ENCODE measurements around the gene LAMTOR4.

LAMTOR4 gene

DNA sequence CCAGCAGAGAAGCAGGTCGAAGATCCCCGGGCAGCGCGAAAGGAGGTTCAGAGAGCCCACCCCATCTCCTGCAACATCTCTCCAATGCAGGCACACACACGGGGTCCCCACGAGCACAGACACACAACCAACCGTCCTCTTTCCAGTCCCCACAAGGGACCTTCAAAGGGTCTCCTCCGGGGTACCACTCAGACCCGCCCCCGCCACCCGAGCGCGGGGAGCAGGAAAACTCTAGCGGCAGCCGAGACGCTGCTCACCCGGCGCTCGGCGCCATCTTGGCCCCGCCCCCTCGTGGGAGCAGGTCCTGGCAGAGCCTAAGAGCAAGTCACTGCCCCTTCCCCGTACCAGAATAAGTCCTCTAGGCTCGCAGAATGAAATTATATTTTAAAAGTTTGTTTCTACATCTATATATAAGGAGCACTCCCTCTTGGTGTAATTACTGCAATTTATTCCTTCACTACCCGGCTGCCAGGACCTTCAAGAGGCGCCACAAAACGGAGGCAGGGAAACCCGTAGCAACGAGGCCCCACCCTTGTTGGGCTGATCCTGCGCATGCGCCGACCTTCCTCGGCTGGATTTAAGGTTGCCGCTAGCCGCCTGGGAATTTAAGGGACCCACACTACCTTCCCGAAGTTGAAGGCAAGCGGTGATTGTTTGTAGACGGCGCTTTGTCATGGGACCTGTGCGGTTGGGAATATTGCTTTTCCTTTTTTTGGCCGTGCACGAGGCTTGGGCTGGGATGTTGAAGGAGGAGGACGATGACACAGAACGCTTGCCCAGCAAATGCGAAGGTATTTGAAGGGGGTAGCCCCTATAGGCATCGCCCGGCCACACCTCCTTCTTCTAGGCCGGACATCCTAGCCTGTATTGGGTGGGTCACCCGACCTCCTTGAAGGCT is 29.4 kb upstream of the LAMTOR4 start, which contains the start of the genes CNPY4 and TAF6:
Gene CNPY4 (plus strand): TSS at position 563 of the 898 bp plus-strand sequence. CDS start 111 bp downstream, at position 674.
Gene TAF6 (minus strand): TSS at position 287 of the 898 bp plus-strand sequence. CDS start 5,149 bp downstream, outside the sequence.
- H4K8ac ChIP-seq (ENCODE audit: low read length), result peak within 1 kb of the TSS; percentile 84

DNA sequence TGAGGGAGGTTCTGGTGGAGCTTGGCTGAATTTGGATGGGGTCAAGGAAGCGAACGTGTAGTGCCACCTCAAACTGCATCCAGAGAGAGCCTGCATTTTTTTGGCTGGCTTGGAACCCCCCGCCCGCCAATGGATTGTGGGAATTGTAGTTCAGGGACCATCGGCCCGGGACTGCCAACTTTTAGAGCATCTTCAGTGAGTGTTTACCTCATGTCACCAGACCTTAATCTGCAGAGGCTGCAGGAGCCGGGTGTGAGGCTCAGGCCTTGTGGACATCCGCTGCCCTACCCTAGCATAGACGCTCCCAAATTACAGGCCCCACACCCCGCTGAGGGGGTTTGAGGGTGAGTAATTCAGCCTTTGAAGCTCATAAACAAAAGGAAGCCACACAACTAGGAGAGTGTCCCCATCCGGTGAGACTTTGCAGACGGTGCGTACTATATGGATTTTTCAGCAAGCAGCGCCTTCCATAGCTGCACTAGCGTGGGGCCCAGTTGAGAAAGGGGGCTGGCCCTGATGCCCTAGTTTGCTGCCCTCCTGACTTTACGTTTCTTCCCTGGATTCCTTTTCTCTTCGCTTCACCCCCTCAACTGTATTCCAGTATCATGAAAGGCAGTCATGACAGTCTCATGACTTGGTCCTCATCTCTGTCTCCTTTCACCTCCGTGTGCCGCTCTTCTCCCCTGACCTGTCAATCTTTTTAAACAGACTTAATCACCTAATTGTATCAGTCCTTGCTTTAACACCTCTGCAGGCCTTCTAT is 28.6 kb upstream of the LAMTOR4 start:
- peak overlapping the region; percentile 64 for H4K91ac ChIP-seq (ENCODE audit: low read length)

More for the DNA sequence above, 29.4 kb upstream of the LAMTOR4 start, which contains the start of the genes CNPY4 and TAF6:
- no peaks in the 10 kb centered on the region for H3K27me3 ChIP-seq (ENCODE audit: control insufficient read depth in 1 of 2, insufficient read depth in 1 of 2, low read length in 2 of 2)
- H3K4me3 ChIP-seq (ENCODE audit: insufficient read depth in 1 of 2, low read depth in 1 of 2, low read length in 2 of 2), result peak within 1 kb of the TSS; percentile 75 to 97
- H3K79me1 ChIP-seq (replicated peaks; ENCODE audit: low read length, poor library complexity, severe bottlenecking), result peaks cover 30% of the 10 kb centered on the region
- peak within 1 kb of the TSS; percentile 94 for H3K9ac ChIP-seq (ENCODE audit: low read length)
- H4K91ac ChIP-seq (ENCODE audit: low read length), result peak within 1 kb of the TSS; percentile 64
- peak within 1 kb of the TSS; percentile 24 for H2AK5ac ChIP-seq (ENCODE audit: low read length, severe bottlenecking)
- peaks cover 17% of the 10 kb centered on the region in 2 experiments for H3K36me3 ChIP-seq (ENCODE audit: control insufficient read depth in 1 of 2, insufficient read depth in 2 of 2, low read depth in 1 of 2, low read length in 2 of 2)
- H3K9me3 ChIP-seq (ENCODE audit: control insufficient read depth, low read length), result no peaks in the 10 kb centered on the region
- H3K4me1 ChIP-seq (ENCODE audit: control insufficient read depth, insufficient read depth, low read depth, low read length), result peaks cover 11% of the 10 kb centered on the region
- H2BK15ac ChIP-seq (ENCODE audit: low read depth, poor library complexity, severe bottlenecking), result peak within 1 kb of the TSS; percentile 96
- peak within 1 kb of the TSS; percentile 82 for H3K4me2 ChIP-seq (ENCODE audit: low read length, poor library complexity, severe bottlenecking)
- no peak within 1 kb of the TSS for H2BK5ac ChIP-seq (ENCODE audit: low read depth, low read length, poor library complexity, severe bottlenecking)
- peak within 1 kb of the TSS; percentile 56 to 75 for H2BK12ac ChIP-seq (ENCODE audit: low read length in 2 of 2)
- peak within 1 kb of the TSS; percentile 80 to 94 for H3K18ac ChIP-seq (ENCODE audit: low read depth in 1 of 2, low read length in 2 of 2)
- H3K23ac ChIP-seq (ENCODE audit: low read length in 2 of 2), result no peak within 1 kb of the TSS
- WGBS, result under 1% methylated on average over 41 of the region's 49 CpGs
- H2BK120ac ChIP-seq (ENCODE audit: low read depth, low read length), result no peak within 1 kb of the TSS
- peak within 1 kb of the TSS; percentile 53 for H3K27ac ChIP-seq (ENCODE audit: low read length, poor library complexity, severe bottlenecking)
- H2AFZ ChIP-seq (ENCODE audit: low read depth, low read length), result peak within 1 kb of the TSS; percentile 6
- peak; percentile 96 for DNase-seq
- H3K4ac ChIP-seq (ENCODE audit: low read depth in 1 of 2, low read length in 2 of 2), result peak within 1 kb of the TSS; percentile 65 to 87
- H3K14ac ChIP-seq (ENCODE audit: low read length in 2 of 2), result no peak within 1 kb of the TSS

DNA sequence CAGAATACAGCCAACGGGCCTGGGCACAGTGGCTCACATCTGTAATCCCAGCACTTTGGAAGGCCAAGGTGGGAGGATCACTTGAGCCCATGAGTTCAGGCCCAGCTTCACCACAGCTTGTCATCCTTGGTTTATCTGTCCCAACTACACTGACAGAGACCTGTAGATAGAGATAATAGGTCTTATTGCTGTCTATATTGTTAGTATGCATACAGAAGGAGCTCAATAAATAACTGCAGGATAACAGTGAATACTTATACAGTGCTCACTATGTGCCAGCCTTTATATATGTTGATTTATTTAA is 28.0 kb upstream of the LAMTOR4 start:
- Histone ChIP-seq H4K91ac (ENCODE audit: low read length) (peak overlapping the region; percentile 55), H2BK15ac (ENCODE audit: low read depth, poor library complexity, severe bottlenecking) (no peak overlapping the region), H3K4me1 (ENCODE audit: control insufficient read depth, insufficient read depth, low read depth, low read length) (peaks cover 11% of the 10 kb centered on the region), H3K36me3 (ENCODE audit: control insufficient read depth in 1 of 2, insufficient read depth in 2 of 2, low read depth in 1 of 2, low read length in 2 of 2) (peaks cover 20 to 29% of the 10 kb centered on the region in 2 experiments), H2BK5ac (ENCODE audit: low read depth, low read length, poor library complexity, severe bottlenecking) (no peak overlapping the region), H3K4me2 (ENCODE audit: low read length, poor library complexity, severe bottlenecking) (peak overlapping the region; percentile 82), H2AFZ (ENCODE audit: low read depth, low read length) (no peak overlapping the region), H3K18ac (ENCODE audit: low read depth in 1 of 2, low read length in 2 of 2) (peak overlapping the region in 1 of 2 experiments; percentile 71), H3K27ac (ENCODE audit: low read length, poor library complexity, severe bottlenecking) (peak overlapping the region; percentile 0), H3K14ac (ENCODE audit: low read length in 2 of 2) (no peak overlapping the region), H4K8ac (ENCODE audit: low read length) (peak overlapping the region; percentile 71), H2BK12ac (ENCODE audit: low read length in 2 of 2) (peak overlapping the region in 1 of 2 experiments; percentile 56), H3K9me3 (ENCODE audit: control insufficient read depth, low read length) (no peaks in the 10 kb centered on the region), H3K23ac (ENCODE audit: low read length in 2 of 2) (no peak overlapping the region), H3K27me3 (ENCODE audit: control insufficient read depth in 1 of 2, insufficient read depth in 1 of 2, low read length in 2 of 2) (no peaks in the 10 kb centered on the region), H3K4ac (ENCODE audit: low read depth in 1 of 2, low read length in 2 of 2) (peak overlapping the region in 1 of 2 experiments; percentile 65), H3K79me1 (replicated peaks; ENCODE audit: low read length, poor library complexity, severe bottlenecking) (peaks cover 31% of the 10 kb centered on the region), H2BK120ac (ENCODE audit: low read depth, low read length) (peak overlapping the region; percentile 42), H3K9ac (ENCODE audit: low read length) (peak overlapping the region; percentile 94), H3K4me3 (ENCODE audit: insufficient read depth in 1 of 2, low read depth in 1 of 2, low read length in 2 of 2) (peak overlapping the region in 1 of 2 experiments; percentile 97), H2AK5ac (ENCODE audit: low read length, severe bottlenecking) (no peak overlapping the region)
- WGBS, result 74% methylated on average over 1 of the region's 1 CpG
- no peak for DNase-seq

More for the DNA sequence above, 28.6 kb upstream of the LAMTOR4 start:
- Histone ChIP-seq H2BK15ac (ENCODE audit: low read depth, poor library complexity, severe bottlenecking) (peak overlapping the region; percentile 78), H3K4me3 (ENCODE audit: insufficient read depth in 1 of 2, low read depth in 1 of 2, low read length in 2 of 2) (peak overlapping the region; percentile 64 to 97), H3K14ac (ENCODE audit: low read length in 2 of 2) (no peak overlapping the region), H2BK12ac (ENCODE audit: low read length in 2 of 2) (peak overlapping the region; percentile 56 to 75), H3K79me1 (replicated peaks; ENCODE audit: low read length, poor library complexity, severe bottlenecking) (peaks cover 27% of the 10 kb centered on the region), H3K4me1 (ENCODE audit: control insufficient read depth, insufficient read depth, low read depth, low read length) (peaks cover 11% of the 10 kb centered on the region), H3K4ac (ENCODE audit: low read depth in 1 of 2, low read length in 2 of 2) (peak overlapping the region in 1 of 2 experiments; percentile 65), H3K4me2 (ENCODE audit: low read length, poor library complexity, severe bottlenecking) (peak overlapping the region; percentile 82), H2AK5ac (ENCODE audit: low read length, severe bottlenecking) (no peak overlapping the region), H4K8ac (ENCODE audit: low read length) (peak overlapping the region; percentile 71), H3K23ac (ENCODE audit: low read length in 2 of 2) (no peak overlapping the region), H3K27me3 (ENCODE audit: control insufficient read depth in 1 of 2, insufficient read depth in 1 of 2, low read length in 2 of 2) (no peaks in the 10 kb centered on the region), H3K36me3 (ENCODE audit: control insufficient read depth in 1 of 2, insufficient read depth in 2 of 2, low read depth in 1 of 2, low read length in 2 of 2) (peaks cover 20 to 25% of the 10 kb centered on the region in 2 experiments), H2AFZ (ENCODE audit: low read depth, low read length) (no peak overlapping the region), H3K9ac (ENCODE audit: low read length) (peak overlapping the region; percentile 94), H2BK5ac (ENCODE audit: low read depth, low read length, poor library complexity, severe bottlenecking) (no peak overlapping the region), H3K18ac (ENCODE audit: low read depth in 1 of 2, low read length in 2 of 2) (peak overlapping the region; percentile 71 to 80), H3K27ac (ENCODE audit: low read length, poor library complexity, severe bottlenecking) (peak overlapping the region; percentile 53), H2BK120ac (ENCODE audit: low read depth, low read length) (peak overlapping the region; percentile 42), H3K9me3 (ENCODE audit: control insufficient read depth, low read length) (no peaks in the 10 kb centered on the region)
- DNase-seq, result peak; percentile 84
- 10% methylated on average over 16 of the region's 19 CpGs for WGBS

Measured in mesenchymal stem cell (in vitro differentiated cells and primary cell).